GM03348 (cell line): ENCODE results near the gene MYO1F.
"Not testable (repeated sequence)": the region's sequence is repeated elsewhere in the genome, so short reads cannot be mapped to it uniquely, and the experiment has no call there.

Experiments
- DNase-seq: peaks from one replicate; pipeline ENCODE4 v3.0.0; 2012; ENCODE audit warnings: low spot score

The MYO1F gene

GRCh38 chr19:8600064-8600463 is 22.8 kb upstream of the MYO1F start:
- DNase-seq, result no peak

- DNase-seq, result no peak
Measured at GRCh38 chr19:8596168-8596567, 18.9 kb upstream of the MYO1F start.

GRCh38 chr19:8595651-8596050 is 18.4 kb upstream of the MYO1F start:
- no peak for DNase-seq

- no peak for DNase-seq
Measured at GRCh38 chr19:8593931-8594330, 16.7 kb upstream of the MYO1F start.

DNA sequence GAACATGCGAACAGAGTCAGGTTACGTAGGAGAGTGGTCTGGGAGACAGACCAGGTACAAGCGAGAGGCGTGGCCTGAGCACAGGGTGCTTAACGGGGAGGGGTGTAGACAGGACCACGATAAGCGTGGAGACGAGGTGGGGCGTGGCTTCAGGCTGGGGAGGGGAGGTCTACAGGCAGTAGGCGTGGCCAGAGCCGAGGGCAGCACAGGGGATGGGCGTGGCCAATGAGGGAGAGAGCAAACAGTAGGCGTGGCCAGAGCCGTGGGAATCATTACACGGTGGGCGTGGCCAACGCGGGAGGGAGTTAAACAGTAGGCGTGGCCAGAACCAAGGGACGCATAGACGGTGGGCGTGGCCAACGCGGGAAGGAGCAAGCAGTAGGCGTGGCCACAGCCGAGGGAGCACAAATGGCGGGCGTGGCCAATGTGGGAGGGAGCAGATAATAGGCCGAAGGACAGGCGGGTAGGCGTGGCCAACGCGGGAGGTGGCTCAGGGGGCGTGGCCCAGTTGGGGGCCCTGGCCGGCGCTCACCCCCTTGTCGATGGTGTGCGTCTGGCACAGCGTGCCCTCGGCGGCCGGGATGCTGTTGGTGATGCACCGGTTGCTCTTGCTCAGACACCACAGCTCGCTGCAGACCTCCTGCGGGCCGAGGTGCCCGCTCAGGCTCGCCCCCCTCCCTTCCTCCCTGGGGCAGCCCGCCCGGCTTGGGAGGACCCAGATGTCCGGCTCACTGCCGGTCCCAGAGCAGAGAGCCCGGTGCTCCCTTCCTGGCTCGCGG is 15.2 kb upstream of the MYO1F start:
- peak; percentile 96 for DNase-seq

DNA sequence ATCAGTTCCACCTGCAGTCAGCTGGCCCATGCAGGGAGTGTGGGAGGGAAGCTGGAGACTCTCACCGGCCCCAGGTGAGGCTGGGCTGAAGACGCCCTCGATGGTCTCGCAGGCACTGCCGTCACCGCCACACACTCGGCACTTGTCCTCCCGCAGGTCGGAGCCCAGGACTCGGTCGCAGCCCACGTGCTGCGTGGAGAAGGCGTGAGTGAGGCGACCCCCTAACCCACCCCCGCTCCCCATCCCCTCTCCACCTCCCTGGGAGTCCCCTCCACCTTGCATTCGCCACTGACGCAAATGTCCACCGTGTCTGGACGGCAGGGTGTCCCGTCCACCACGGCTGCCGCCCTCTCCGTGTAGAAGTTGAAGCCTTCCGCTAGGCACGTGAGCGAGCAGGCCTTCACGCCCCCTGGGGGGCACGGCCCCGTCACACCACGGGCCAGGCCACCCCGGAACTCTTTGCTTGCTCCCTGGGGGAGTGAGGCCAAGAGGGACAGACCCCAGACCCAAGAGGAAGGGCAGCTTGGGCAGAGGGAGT is 12.0 kb upstream of the MYO1F start:
- no peak for DNase-seq

DNA sequence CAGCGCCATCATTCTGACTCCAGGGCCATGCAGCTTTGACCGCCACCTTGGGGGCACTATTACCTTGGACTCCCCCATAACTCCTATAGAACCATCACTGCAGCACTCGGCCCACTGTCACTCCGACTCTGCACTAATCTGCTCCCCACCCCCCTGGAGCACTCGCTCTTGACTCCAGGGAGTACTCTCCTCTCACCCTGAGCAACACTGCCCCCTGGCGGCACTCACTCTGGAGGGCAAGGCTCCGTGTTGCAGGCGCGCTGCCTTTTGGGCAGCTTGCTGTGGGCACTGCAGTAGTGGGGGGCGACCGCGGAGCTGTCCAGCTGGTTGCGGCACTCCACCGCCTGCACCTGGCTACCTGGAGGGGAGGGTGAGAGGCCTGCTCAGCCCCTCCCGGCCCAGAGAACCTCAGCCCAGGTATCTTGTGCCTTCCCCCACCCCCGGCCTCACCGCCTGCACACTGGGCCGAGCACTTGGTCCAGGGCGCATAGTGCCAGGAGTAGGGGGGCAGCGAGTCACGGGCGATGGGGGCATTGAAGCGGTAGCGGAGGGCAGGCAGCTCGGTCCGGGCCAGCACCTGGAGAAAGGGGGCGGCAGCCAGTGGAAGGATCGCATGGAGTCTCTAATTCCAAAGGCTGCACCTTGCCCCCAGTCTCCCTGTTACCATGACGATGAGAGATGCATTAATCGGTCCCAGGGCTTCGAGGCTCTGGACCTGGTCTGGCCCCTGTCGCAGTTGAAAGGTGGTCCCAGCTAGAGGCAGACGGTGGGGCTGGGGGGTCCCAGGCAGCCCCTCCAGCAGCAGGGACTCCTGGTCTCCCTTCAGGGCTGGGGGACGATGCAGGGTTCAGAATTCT is 8.9 kb upstream of the MYO1F start:
- DNase-seq, result peak; percentile 43

DNA sequence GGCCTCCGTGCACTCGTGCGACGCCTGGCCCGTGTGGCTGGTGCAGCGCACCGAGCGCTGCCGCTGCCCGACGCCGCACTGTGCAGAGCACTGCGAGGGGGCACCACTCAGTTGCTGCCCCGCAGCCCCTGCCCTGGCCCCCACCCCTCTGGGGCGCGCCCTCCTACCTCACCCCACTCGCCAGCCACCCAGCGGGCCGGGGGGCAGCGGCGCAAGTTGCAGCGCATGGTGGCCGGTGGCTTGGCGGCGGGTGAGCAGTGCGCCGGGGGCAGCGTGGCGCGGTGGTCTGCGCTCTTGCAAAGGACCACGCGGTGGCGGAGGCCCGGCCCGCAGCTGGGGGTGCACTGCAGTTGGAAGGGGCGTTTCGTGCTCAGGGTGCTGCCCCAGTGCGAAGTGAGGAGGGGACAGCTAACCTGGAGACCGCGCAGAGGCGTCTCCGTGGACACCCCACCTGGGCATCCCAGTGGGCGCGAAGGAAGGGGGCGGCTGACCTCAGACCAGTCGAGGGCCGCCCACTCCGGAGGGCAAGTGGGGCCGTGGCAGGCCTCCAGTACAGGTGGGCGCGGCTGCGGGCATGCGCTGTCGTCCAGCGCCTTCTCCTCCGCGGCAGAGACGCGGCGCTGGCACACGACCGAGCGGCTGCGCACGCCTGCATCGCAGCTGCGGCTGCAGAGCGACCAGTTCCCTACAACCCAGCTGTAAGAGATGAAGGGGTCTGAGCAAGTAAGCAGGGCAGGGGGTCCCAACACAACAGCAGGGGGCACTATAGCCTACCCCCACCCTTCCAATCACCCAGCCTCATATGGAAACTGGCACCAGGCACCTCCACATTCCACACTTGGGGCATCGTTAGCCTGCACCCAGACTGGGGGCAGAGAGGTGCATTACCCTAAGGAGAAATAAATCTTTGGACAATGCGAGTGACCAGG is 8.0 kb upstream of the MYO1F start:
- DNase-seq, result no peak

DNA sequence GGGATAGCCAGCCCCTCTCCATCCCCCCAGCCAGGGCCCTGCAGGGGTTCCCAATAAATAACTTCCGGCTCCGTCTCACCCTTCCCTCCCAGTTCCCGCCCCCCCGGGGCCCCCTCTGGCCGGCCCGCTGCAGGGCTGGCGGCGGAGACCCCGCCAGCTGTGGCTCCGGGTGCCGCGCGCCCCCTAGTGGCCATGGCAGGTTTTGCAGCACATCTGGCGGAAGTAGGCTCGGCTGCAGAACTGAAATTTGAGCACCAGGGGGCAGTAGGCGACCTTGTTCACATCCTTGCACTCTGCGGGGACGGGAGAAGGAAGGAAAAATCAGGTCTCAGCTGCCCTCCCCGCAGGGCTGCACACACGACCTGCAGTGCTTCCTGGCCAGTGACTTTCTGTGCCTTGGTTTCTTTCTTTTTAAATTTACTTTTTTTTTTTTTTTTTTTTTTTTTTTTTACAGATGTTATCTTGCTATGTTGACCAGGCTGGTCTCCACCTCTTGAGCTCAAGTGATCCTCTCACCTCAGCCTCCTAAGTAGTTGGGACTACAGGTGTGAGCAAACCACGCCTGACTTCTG is 3.6 kb upstream of the MYO1F start:
- peak; percentile 88 for DNase-seq

GRCh38 chr19:8578642-8579265 is 1.5 kb upstream of the MYO1F start:
- DNase-seq, result peak; percentile 86

DNA sequence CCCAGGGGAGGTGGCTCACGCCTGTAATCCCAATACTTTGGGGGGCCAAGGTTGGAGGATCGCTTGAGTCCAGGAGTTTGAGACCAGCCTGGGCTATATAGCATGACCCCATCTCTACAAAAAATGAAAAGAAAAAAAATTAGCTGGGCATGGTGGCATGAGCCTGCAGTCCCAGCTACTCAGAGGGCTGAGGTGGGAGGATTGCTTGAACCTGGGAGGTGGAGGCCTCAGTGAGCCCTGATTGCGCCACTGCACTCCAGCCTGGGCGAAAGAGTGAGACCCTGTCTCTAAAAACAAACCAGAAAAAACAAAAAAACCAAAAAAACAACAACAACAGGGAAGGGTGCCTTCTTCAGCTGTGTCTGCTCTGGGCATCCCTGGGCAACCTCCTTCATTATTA is 499 bp upstream of the MYO1F start:
- DNase-seq, result no peak

DNA sequence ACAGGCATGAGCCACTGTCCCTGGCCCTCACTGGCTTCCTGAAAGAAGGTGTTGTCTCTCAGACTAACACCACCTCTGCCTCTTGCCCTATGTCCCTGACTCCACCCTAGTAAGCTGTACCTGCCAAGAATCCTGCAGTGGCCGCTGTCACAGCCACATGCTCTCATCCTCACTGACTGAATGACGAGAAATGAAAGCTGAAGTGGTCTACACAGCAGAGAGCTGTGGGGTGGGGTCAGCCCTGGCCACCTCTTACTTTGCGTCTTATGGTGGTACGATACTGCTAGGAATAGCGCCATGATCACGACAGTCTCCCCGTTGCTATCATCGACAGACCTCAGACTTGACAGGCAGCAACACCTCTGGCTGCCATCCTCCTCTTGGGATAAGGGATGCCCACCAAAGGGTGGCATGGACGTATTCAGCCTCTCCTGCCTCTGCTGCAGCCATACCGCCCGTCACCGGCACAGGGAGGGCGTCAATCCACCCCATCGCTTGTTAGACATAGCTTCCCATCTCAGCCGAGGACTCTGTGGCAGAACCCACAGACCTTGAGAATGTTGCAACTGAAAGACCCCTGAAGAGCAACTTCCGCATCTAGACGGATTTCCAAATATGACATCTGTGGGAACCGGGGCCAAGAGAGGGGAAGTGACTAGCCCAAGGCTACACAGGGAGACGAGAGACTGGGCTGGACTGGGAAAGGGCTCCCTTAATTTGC is 809 bp downstream of the MYO1F start:
- no peak for DNase-seq

- DNase-seq, result peak; percentile 36
Measured at GRCh38 chr19:8575467-8575997, 1.7 kb downstream of the MYO1F start.

GRCh38 chr19:8574619-8574922 is 2.7 kb downstream of the MYO1F start:
- DNase-seq, result not testable (repeated sequence)

GRCh38 chr19:8573316-8573715 is 3.9 kb downstream of the MYO1F start:
- no peak for DNase-seq

DNA sequence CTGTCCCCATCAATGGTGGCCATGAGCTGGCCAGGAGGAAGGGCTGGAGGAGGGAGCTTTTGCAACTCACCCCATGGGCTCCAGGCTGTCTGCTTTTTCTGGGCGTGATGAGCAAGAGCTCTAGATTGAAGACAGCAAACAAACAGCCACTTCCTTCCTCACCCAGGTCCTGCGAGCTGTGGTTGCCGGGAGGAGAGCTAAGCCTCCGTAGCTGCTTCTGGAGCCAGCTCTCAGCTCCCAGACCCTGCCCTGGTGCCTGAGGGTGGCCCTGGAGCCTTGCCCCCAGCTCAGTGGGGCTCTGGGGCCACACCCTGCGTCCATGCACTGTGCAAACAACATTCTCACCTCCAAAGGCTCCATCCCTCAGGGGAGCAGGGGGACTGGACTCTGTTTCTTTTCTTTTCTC is 6.2 kb downstream of the MYO1F start:
- DNase-seq, result peak; percentile 77

GRCh38 chr19:8569066-8569771 is 8.0 kb downstream of the MYO1F start:
- peak; percentile 93 for DNase-seq

DNA sequence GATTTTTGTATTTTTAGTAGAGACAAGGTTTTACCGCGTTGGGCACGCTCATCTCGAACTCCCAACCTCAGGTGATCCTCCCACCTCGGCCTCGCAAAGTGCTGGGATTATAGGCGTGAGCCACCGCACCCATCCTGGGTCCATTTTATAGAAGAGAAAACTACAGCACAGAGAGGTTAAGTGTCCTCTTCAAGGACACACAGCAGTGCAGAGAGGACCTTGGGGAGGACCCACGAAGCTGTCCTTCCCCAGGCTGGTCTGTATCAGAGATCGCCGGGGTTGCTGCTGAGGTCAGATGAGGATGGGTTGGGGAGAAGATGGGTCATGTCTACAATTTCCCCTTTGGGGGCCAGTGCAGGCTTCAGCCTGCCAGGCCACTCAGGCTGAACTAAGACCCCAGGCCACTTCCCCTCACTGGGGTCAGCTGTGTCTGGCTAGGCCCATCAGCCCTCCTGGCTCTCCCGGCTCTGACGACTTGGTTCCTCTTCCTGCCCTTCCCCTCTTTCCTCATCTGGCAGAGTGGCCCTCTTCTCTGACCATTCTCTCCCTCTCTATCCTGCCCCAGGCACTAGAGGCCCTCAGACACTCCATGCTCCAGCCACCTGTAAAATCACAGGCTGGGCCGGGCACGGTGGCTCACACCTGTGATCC is 9.6 kb downstream of the MYO1F start:
- DNase-seq, result no peak

DNA sequence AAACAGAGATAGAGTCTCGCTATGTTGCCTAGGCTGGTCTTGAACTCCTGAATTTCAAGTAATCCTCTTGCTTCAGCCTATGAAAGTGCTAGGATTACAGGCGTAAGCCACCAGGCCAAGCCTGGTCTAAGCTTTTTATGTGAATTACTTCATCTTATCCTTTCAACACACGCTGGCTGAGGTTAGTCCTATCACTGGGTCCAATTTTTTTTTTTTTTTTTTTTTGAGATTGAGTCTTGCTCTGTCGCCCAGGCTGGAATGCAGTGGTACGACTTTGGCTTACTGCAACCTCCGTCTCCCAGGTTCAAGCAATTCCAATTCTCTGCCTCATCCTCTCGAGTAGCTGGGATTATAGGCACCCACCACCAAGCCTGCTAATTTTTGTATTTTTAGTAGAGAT is 10.4 kb downstream of the MYO1F start:
- no peak for DNase-seq
